Forelimb muscle (tissue), 1 donor: Measurements from ENCODE around the gene MRPL19. TPM values are rescaled to one million over a fixed set of nuclear protein-coding genes. Genes with fewer than 3 reads are reported as not detected.

ENCODE experiments used
- DNase-seq: peaks from one replicate; pipeline ENCODE4 v3.0.0-alpha.2; 2013; ENCODE audit warnings: low read depth
- polyA plus RNA-seq: library from polyadenylated mRNA; unstranded; fragments of 120-200 nt; gene quantifications from one replicate; pipeline ENCODE4 v1.2.1, GENCODE V29; 2013; ENCODE audit not compliant: insufficient read length

MRPL19 gene
- polyA plus RNA-seq = 34.8 TPM

DNA sequence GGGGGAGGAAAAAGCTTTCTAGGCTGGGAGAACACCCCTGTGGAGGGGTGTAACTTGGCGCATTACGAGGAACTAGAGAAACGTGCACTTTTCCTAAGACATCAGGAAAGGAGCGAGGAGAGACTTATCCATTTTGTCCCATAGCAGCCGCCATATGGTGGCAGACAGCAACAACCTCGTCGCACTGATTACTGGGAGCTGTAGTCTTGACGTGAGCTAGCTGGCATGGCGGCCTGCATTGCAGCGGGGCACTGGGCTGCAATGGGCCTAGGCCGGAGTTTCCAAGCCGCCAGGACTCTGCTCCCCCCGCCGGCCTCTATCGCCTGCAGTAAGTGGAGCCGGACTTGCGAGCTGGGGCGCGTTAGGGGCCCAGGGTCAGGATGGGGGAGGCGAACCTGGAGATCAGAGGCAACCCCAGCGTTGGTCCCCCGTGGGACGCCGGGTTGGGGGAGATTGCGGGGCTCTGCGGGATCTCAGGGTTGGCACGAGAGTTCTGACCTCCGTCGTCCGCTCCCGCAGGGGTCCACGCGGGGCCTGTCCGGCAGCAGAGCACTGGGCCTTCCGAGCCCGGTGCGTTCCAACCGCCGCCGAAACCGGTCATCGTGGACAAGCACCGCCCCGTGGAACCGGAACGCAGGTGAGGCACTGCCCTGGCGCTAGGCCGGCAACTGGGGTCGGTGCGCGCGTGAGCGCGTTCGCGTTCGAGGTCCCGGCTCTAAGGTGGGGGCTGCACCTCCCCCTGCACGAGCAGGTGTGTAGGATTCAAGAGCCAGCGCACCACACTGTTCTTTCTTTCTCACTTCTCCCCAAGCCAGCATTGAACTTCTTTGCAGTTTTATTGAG lies at the start of gene MRPL19:
MRPL19 (plus strand) TSS at position 201 of the 843 bp plus-strand sequence; CDS start at position 226, 25 bp downstream.
- peak; percentile 86 for DNase-seq

- no peak for DNase-seq
Observed at GRCh38 chr2:75596784-75597183, 49.8 kb upstream of the MRPL19 start.

- DNase-seq = no peak
Observed at GRCh38 chr2:75597949-75598348, 48.6 kb upstream of the MRPL19 start.

DNA sequence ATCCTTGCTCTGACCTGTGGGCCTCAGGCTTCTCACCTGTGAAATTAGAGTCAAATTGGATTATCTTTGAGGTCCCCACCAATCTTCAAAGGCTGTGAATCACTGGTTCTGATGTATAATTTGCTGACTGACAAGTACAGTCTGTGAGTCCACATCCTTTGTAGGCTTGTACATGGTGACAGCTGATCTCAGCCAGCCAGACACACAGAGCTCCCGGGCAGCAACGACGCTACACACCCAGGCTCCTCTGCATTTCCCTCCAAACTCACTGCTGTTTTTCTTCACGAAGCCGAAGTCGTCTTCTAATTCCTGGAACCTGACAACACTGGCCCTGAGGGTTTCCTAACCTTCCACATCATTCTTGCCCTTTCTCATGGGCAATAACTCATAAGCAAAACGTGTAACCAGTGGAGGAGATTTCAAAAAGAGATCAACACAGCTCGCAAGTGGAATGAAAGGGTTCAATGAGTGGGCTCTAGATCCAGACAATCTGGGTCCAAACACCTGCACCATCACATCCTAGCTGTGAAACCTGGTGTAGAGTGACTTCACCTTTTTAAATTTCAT lies 47.9 kb upstream of the MRPL19 start:
- no peak for DNase-seq

- DNase-seq = no peak
Observed at GRCh38 chr2:75600461-75601011, 46.0 kb upstream of the MRPL19 start.

- DNase-seq = no peak
Observed at GRCh38 chr2:75602724-75603342, 43.8 kb upstream of the MRPL19 start.

- no peak for DNase-seq
Observed at GRCh38 chr2:75603477-75603876, 43.1 kb upstream of the MRPL19 start.

DNA sequence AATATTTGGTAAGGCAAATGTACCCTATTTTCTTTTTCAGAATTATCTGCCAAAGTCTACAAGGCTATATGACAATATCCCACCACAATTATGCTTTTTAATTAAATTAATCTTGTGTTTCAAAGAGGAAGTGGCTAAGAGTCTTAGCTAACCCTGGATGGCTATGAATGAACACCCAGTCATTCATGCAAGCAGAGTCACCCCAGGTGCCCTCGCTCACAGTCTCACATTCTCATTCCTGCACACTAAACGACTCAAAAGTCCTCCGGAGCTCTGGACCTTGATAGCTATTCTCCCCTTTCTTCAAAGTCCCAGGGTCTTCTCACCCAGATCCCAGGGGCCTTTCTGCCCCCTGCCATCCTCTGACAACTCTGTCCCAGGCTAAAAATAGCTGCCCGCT lies 42.1 kb upstream of the MRPL19 start:
- DNase-seq = no peak

- no peak for DNase-seq
Observed at GRCh38 chr2:75605770-75606529, 40.6 kb upstream of the MRPL19 start.

DNA sequence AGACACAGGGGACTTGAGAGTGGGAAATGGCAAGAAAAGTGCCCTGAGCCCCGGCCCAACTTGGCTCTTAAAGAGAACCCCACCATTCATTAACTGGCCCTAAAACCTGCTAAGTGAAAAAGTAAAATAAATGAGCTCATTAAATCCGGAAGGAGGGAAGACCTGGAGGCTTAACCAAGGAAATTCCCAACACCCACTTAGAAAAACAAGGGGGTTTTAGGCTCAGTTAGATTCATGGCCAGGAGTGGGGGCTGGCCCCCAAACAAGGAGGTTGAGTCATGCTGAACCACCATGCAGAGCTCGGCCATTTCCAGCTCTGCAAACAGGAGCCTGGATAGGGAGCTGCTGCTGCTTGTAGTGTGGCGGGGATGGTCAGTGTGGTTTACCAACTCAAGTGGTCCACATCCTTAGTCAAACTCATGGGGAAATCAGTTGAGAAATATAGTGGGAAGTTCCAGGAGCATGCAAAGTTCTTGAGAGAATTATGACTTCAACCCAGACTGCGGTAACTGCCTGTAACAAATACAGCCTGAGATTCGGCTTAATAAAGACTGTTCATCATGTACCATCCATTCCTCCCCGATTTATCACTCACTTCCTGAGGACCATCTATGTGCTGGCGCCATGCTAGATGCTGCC lies 39.7 kb upstream of the MRPL19 start:
- DNase-seq = no peak

- no peak for DNase-seq
Observed at GRCh38 chr2:75607400-75607798, 39.2 kb upstream of the MRPL19 start.

DNA sequence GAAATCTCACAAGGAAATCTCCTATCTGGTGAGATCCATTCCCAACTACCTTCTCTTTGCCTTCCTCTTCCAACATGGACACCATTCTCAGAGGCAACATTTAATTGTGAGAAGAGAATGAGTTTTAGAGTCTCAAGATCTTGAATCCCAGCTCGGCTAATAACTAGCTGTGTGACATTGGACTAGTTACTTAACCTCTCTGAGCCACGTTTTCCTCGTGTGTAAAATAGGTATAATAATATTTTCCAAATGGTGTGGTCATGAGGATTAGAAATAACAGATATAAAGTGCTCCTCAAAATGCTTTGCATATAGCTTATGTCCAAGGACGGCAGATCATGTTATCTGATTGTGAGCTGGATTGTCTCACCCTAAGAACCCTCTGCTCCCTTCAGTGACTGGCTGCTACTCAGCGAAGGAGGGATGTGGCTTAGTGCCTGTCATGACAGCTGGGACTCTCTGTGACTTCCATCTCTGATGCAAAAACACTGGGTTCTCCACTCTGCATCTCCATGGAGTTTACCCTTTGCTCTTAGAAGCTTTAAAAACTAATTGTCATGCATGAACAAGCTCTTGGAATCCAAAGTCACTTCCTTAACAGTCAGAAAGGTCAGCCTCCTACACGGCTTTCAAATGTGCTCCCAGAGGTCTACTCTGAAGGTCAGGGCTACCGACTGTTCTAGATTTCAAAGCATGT lies 38.4 kb upstream of the MRPL19 start:
- no peak for DNase-seq

- DNase-seq = no peak
Observed at GRCh38 chr2:75608684-75609333, 37.8 kb upstream of the MRPL19 start.

DNA sequence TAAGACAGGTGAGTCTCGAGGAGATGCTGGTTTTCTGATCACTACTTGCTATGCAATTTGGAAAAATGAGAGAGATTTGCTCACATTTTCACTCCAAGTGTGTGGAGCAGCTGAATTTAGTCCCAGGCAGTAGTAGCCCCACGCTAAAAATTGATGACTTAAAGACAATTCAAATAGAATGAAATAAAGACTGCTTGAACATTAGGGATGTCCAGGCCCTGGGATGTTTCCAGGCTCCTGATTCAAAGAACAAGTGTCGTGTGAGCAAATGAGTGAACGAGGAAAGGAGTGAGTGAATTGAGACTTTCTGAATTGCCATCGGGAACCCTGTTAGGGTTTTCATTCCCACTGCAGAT lies 37.3 kb upstream of the MRPL19 start:
- no peak for DNase-seq

DNA sequence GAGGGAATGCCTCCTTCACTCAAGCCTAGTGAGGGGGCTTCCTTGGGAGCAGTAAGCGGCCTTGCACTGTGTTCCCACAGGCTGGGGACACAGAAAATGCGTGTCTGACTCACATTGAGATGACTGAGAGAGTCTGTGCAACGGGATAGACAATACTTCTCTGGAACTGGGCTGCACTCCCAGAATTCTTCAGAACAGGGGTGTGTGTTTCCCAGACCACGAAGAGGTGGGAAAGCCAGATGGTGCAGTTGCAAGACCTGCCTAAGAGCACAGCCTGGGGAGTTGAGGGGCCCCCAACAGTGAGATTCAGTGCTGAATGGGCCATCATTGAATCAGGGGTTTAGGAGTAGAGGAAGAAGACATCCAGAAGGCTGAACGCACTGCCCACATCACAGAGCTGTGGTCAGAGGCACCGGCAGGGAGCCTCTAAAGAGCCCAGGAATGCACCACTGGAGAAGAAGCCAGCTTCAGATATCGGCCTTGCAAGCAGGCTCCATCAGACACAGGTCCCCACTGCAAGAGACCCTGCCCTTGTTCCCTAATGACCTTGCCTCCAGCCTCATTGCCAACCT lies 36.6 kb upstream of the MRPL19 start:
- DNase-seq = no peak

DNA sequence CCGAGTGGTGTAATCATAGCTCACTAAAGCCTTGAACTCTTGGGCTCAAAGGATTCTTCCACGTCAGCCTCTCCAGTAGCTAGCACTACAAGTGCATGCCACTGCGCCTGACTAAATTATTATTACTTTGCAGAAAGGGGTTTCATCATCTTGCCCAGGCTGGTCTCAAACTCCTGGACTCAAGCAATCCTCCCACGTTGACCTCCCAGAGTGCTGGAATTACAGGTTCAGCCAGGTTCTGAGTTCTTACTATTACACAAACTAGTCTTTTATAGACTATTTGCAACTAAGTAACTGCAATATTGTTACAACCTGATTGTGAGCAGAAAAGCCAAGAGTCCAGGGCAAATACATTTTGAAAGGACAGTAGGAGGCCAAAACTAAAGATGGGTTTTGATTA lies 35.9 kb upstream of the MRPL19 start:
- DNase-seq = no peak

- no peak for DNase-seq
Observed at GRCh38 chr2:75612108-75612861, 34.3 kb upstream of the MRPL19 start.

- no peak for DNase-seq
Observed at GRCh38 chr2:75612862-75613243, 33.7 kb upstream of the MRPL19 start.

GRCh38 chr2:75614162-75614651 lies 32.4 kb upstream of the MRPL19 start:
- no peak for DNase-seq
